Subcutaneous abdominal adipose tissue (tissue), 5 donors: ENCODE results near the gene RIOK3.
"Not testable (repeated sequence)": the region's sequence is repeated elsewhere in the genome, so short reads cannot be mapped to it uniquely, and the experiment has no call there.

Experiments
- H3K27ac ChIP-seq: one replicate; pipeline ENCODE4 v1.7.0; 2013; ENCODE audit warnings: low read depth, mild to moderate bottlenecking, inconsistent platforms, low read length, moderate library complexity
- H3K27me3 ChIP-seq, 5 donors: one replicate each; pipeline ENCODE4 v1.7.0; 2013; ENCODE audit warnings: low read length in 5 of 5, inconsistent platforms in 1 of 5; ENCODE audit not compliant: control insufficient read depth in 5 of 5, insufficient read depth in 4 of 5
- H3K36me3 ChIP-seq, 5 donors: one replicate each; pipeline ENCODE4 v1.7.0; 2013; ENCODE audit warnings: low read length in 5 of 5; ENCODE audit not compliant: control insufficient read depth in 5 of 5, insufficient read depth in 5 of 5
- H3K4me1 ChIP-seq, 5 donors: one replicate each; pipeline ENCODE4 v1.7.0; 2013; ENCODE audit warnings: low read length in 5 of 5, mild to moderate bottlenecking in 3 of 5, moderate library complexity in 1 of 5; ENCODE audit not compliant: control insufficient read depth in 5 of 5, insufficient read depth in 5 of 5
- H3K4me3 ChIP-seq, 5 donors: one replicate each; pipeline ENCODE4 v1.7.0; 2013; ENCODE audit warnings: low read length in 5 of 5, low read depth in 1 of 5
- H3K9ac ChIP-seq, 5 donors: one replicate each; pipeline ENCODE4 v1.7.0; 2013; ENCODE audit warnings: low read length in 5 of 5, mild to moderate bottlenecking in 4 of 5, moderate library complexity in 3 of 5
- H3K9me3 ChIP-seq, 5 donors: one replicate each; pipeline ENCODE4 v1.7.0; 2013; ENCODE audit warnings: low read length in 5 of 5; ENCODE audit not compliant: control insufficient read depth in 5 of 5
- donor health status: healthy.
- donor health status: healthy.
- donor health status: healthy.
- donor health status: healthy.
- donor health status: healthy.

The RIOK3 gene

GRCh38 chr18:23468753-23469459 is 15.8 kb downstream of the RIOK3 start:
- H3K9ac ChIP-seq: no peak overlapping the region
- H3K36me3 ChIP-seq: peaks cover 45 to 94% (median 80%) of the 10 kb centered on the region in 5 donors
- no peaks in the 10 kb centered on the region for H3K9me3 ChIP-seq
- H3K27me3 ChIP-seq: no peaks in the 10 kb centered on the region
- H3K27ac ChIP-seq: no peak overlapping the region
- no peaks in the 10 kb centered on the region for H3K4me1 ChIP-seq
- no peak overlapping the region for H3K4me3 ChIP-seq

DNA sequence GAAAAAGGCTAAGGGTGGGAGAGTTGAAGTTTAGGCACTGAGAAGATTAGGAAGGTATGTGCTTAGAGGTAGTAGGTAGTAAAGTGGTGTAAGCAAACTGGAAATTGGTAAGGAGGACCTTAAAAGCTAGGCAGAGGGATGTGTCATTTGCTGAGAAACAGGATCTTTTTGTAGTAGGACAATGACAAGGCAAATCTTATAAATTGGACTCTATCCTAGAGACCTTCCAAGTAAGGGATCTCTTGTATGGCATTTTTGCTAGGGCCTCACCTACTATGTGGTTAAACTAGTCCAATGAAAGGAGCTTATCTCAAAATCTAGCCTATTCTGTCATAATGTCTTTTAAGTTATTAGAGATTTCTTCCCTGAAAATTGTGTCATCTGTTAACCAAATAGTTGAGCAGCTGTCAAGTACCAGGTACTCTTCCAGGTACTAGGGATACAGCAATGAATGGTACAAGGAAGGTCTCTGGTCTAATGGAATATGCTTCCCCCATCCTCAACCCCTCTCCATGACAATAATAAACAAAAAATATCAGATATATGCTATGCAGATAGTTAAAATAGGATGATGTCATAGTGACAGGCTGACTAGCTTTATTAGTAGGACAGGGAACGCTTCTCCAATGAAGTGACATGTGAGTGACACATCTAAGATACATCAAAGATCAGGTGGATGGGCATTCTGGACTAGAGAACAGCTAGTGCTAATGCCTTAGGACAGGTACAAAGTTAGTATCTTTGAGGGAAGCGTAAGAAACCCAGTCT is 17.7 kb downstream of the RIOK3 start:
- H3K4me3 ChIP-seq: no peak overlapping the region
- H3K9ac ChIP-seq: no peak overlapping the region
- no peaks in the 10 kb centered on the region for H3K27me3 ChIP-seq
- H3K36me3 ChIP-seq: peaks cover 39 to 94% (median 83%) of the 10 kb centered on the region in 5 donors
- no peaks in the 10 kb centered on the region for H3K4me1 ChIP-seq
- H3K27ac ChIP-seq: no peak overlapping the region
- no peaks in the 10 kb centered on the region for H3K9me3 ChIP-seq

DNA sequence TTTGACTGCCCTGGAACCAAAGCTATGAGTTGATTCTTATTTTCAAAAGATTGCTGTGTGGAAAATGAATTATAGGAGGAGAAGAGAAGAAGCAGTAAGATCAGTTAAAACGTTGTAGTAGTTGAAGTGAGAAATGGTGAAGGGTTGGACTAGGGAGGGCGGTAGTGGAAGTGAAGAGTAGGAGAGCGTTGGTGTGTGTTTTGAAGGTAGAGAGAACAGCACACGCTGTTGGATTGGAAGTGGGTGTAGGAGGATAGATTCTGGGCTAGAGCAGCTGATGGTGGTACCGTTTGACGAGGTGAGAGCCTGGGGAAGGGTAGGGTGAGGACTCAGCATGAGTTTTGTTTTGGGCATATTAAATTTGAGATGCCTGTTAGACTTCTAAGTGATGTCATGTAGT is 18.4 kb downstream of the RIOK3 start:
- peaks cover 41 to 94% (median 84%) of the 10 kb centered on the region in 5 donors for H3K36me3 ChIP-seq
- no peaks in the 10 kb centered on the region for H3K9me3 ChIP-seq
- H3K4me3 ChIP-seq: no peak overlapping the region
- H3K4me1 ChIP-seq: no peaks in the 10 kb centered on the region
- no peaks in the 10 kb centered on the region for H3K27me3 ChIP-seq
- H3K27ac ChIP-seq: no peak overlapping the region
- no peak overlapping the region for H3K9ac ChIP-seq

GRCh38 chr18:23479829-23480505 is 26.9 kb downstream of the RIOK3 start:
- Histone ChIP-seq H3K4me1 (no peaks in the 10 kb centered on the region), H3K27ac (no peak overlapping the region)

GRCh38 chr18:23484561-23485182 is 31.6 kb downstream of the RIOK3 start:
- H3K9ac ChIP-seq: no peak overlapping the region
- H3K27ac ChIP-seq: no peak overlapping the region
- no peak overlapping the region for H3K4me3 ChIP-seq
- H3K4me1 ChIP-seq: no peaks in the 10 kb centered on the region
- peaks cover 22 to 33% (median 27%) of the 10 kb centered on the region in 5 donors for H3K36me3 ChIP-seq
- no peaks in the 10 kb centered on the region for H3K9me3 ChIP-seq
- H3K27me3 ChIP-seq: no peaks in the 10 kb centered on the region

More at GRCh38 chr18:23479829-23480505, 26.9 kb downstream of the RIOK3 start:
- Histone ChIP-seq H3K27me3 (no peaks in the 10 kb centered on the region), H3K9me3 (no peaks in the 10 kb centered on the region), H3K4me3 (no peak overlapping the region), H3K36me3 (peaks cover 48 to 78% (median 68%) of the 10 kb centered on the region in 5 donors), H3K9ac (no peak overlapping the region)

- H3K27me3 ChIP-seq: no peaks in the 10 kb centered on the region
- H3K9me3 ChIP-seq: no peaks in the 10 kb centered on the region
- no peak overlapping the region for H3K4me3 ChIP-seq
- no peak overlapping the region for H3K9ac ChIP-seq
- no peaks in the 10 kb centered on the region for H3K4me1 ChIP-seq
- H3K27ac ChIP-seq: no peak overlapping the region
- H3K36me3 ChIP-seq: peaks cover 15 to 26% (median 20%) of the 10 kb centered on the region in 5 donors
These were observed 32.3 kb downstream of the RIOK3 start for GRCh38 chr18:23485386-23485785.

DNA sequence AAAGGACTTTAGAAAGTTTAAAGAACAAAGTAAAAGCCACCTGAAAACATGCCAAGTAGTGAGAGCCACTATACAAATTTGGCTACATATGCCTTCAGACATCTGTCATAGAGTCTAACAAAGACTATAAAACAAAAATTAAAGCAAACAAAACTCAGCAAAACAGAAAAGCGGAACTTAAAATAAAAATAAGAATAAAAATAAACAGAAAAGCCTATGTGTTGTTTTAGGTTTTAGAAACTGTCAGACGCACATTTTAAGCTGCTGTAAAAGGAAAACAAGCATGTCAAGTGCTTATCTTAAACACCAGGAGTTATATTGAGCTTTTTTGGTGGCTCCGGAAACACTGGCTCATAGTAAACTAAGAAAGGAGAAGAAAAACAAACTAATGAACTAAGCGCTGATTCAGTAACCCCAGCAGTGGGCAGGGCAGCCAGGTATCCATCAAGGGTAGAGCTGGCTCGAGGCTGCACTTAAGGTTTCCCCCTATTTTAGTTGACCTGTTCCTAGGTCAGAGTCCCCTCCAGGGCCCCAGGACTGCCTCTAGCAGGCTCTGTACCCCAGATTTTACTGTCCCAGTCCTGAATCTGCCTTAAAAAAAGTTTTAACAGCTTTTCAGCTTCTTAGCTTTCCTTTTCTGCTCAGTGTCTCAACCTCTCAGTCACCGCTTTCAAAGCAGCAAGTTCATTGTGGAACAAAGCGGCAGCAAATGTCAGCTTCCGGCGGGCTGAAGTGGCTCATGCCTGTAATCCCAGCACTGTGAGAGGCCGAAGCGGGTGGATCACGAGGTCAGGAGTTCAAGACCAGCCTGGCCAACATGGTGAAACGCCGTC is 34.9 kb downstream of the RIOK3 start:
- no peak overlapping the region for H3K27ac ChIP-seq
- H3K4me3 ChIP-seq: peak overlapping the region in 3 of 5 donors; percentile 13 to 40 (median 31)
- H3K9ac ChIP-seq: peak overlapping the region in 1 of 5 donors; percentile 30

GRCh38 chr18:23489586-23489985 is 36.5 kb downstream of the RIOK3 start:
- H3K4me3 ChIP-seq, H3K9me3 ChIP-seq, H3K27ac ChIP-seq, H3K36me3 ChIP-seq, H3K9ac ChIP-seq, H3K27me3 ChIP-seq, H3K4me1 ChIP-seq: not testable (repeated sequence)

More for the DNA sequence above, 34.9 kb downstream of the RIOK3 start:
- peaks cover 2 to 6% (median 3%) of the 10 kb centered on the region in 5 donors for H3K36me3 ChIP-seq
- H3K4me1 ChIP-seq: no peaks in the 10 kb centered on the region
- H3K9me3 ChIP-seq: no peaks in the 10 kb centered on the region
- H3K27me3 ChIP-seq: no peaks in the 10 kb centered on the region

DNA sequence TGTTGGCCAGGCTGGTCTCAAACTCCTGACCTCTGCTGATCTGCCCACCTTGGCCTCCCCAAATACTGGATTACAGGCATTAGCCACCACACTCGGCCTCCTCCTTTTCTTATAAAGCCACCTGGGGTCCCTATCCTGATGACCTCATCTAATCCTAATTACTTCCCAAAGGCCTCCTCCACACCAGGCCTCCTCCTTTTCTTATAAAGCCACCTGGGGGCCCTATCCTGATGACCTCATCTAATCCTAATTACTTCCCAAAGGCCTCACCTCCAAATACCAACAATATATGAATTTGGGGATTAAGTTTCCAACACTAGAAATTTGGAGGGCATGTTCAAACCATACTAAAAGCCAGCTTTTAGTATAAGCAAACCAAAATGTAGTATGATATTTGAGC is 40.6 kb downstream of the RIOK3 start:
- Histone ChIP-seq H3K4me1 (peaks cover 0 to 2% (median under 1%) of the 10 kb centered on the region in 5 donors), H3K27me3 (no peaks in the 10 kb centered on the region), H3K4me3 (no peak overlapping the region), H3K9ac (no peak overlapping the region), H3K36me3 (no peaks in the 10 kb centered on the region), H3K9me3 (no peaks in the 10 kb centered on the region), H3K27ac (no peak overlapping the region)
